GM15510 (cell line): ENCODE results near the gene DISP3.

Experiments used
- POLR2A ChIP-seq: IDR thresholded peaks from 3 replicates; pipeline ENCODE4 v1.6.1; 2011; ENCODE audit warnings: borderline replicate concordance; ENCODE audit not compliant: insufficient read length; ENCODE audit errors: extremely low read depth

Gene DISP3

GRCh38 chr1:11573116-11573692 lies 94.2 kb downstream of the DISP3 start:
- TF ChIP-seq POLR2A: no peak

- no peak for TF ChIP-seq POLR2A
Measured at GRCh38 chr1:11575553-11575952, 96.6 kb downstream of the DISP3 start.

GRCh38 chr1:11576109-11576875 lies 97.3 kb downstream of the DISP3 start:
- TF ChIP-seq POLR2A: no peak

GRCh38 chr1:11578004-11578403 lies 99.0 kb downstream of the DISP3 start:
- TF ChIP-seq POLR2A: no peak

- TF ChIP-seq POLR2A: no peak
Measured at GRCh38 chr1:11579506-11579905, 100.6 kb downstream of the DISP3 start.

- TF ChIP-seq POLR2A: no peak
Measured at GRCh38 chr1:11581445-11581991, 102.6 kb downstream of the DISP3 start.

- TF ChIP-seq POLR2A: no peak
Measured at GRCh38 chr1:11585389-11585788, 106.4 kb downstream of the DISP3 start.
